ENCODE data around the gene IGFN1.

IGFN1 gene

DNA sequence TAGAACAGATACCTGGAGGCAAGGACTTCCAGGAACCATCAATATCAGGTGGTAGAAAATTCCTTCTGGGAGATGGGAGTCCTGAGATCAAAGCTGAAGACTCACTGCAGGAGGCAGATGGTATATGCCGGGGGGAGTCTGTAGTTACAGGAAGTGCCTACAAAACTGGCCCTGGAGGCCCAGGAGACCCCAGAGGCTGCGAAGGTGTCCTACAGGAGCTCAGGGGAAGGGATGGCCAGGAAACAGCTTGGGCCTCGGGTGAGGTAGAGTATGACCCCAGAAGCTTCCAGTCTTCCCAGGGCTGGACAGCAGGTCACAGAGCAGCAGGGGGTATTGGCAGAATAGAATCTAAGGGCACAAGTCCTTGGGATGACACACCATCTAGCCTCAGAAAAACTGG is 16.4 kb downstream of the IGFN1 start:
- DNase-seq (ENCODE audit: low spot score) = no peak
- no peak for TF ChIP-seq CTCF (IDR thresholded peaks at IDR 0.05; ENCODE audit: borderline replicate concordance, control extremely low read depth, extremely low read depth, insufficient read depth, missing control alignments)
- in situ Hi-C loops (cut with MboI; ENCODE audit: low sequenced_read_pairs, unreplicated experiment) = no loop called here

- no peak for DNase-seq (ENCODE audit: low spot score)
- in situ Hi-C loops (cut with MboI; ENCODE audit: low sequenced_read_pairs, unreplicated experiment) = no loop called here
- TF ChIP-seq CTCF (IDR thresholded peaks at IDR 0.05; ENCODE audit: borderline replicate concordance, control extremely low read depth, extremely low read depth, insufficient read depth, missing control alignments) = no peak
Measured at GRCh38 chr1:201208236-201208635, 17.6 kb downstream of the IGFN1 start.

GRCh38 chr1:201212056-201212455 is 21.4 kb downstream of the IGFN1 start:
- TF ChIP-seq CTCF (IDR thresholded peaks at IDR 0.05; ENCODE audit: borderline replicate concordance, control extremely low read depth, extremely low read depth, insufficient read depth, missing control alignments) = no peak
- DNase-seq (ENCODE audit: low spot score) = no peak
- in situ Hi-C loops (cut with MboI; ENCODE audit: low sequenced_read_pairs, unreplicated experiment) = no loop called here

GRCh38 chr1:201212461-201213055 is 21.9 kb downstream of the IGFN1 start:
- no peak for DNase-seq (ENCODE audit: low spot score)
- TF ChIP-seq CTCF (IDR thresholded peaks at IDR 0.05; ENCODE audit: borderline replicate concordance, control extremely low read depth, extremely low read depth, insufficient read depth, missing control alignments) = no peak
- in situ Hi-C loops (cut with MboI; ENCODE audit: low sequenced_read_pairs, unreplicated experiment) = no loop called here

- no peak for DNase-seq (ENCODE audit: low spot score)
- in situ Hi-C loops (cut with MboI; ENCODE audit: low sequenced_read_pairs, unreplicated experiment) = no loop called here
- no peak for TF ChIP-seq CTCF (IDR thresholded peaks at IDR 0.05; ENCODE audit: borderline replicate concordance, control extremely low read depth, extremely low read depth, insufficient read depth, missing control alignments)
Measured at GRCh38 chr1:201213106-201213770, 22.6 kb downstream of the IGFN1 start.

GRCh38 chr1:201213926-201214325 is 23.3 kb downstream of the IGFN1 start:
- no peak for DNase-seq (ENCODE audit: low spot score)
- no peak for TF ChIP-seq CTCF (IDR thresholded peaks at IDR 0.05; ENCODE audit: borderline replicate concordance, control extremely low read depth, extremely low read depth, insufficient read depth, missing control alignments)
- in situ Hi-C loops (cut with MboI; ENCODE audit: low sequenced_read_pairs, unreplicated experiment) = no loop called here
